WTC11 (cell line): ENCODE data around the gene PLEKHG7. TPM values are rescaled to one million over a fixed set of nuclear protein-coding genes. Genes with fewer than 3 reads are reported as not detected.

Experiments
- ATAC-seq: fragments of 200-7000 bp; cut with Tn5 transposase; 2 replicates; pipeline ENCODE4 v1.10.0; 2021; ENCODE audit warnings: mild to moderate bottlenecking, moderate library complexity
- CTCF ChIA-PET: fragments of 300-600 bp; sonication (Branson Sonifier 250); formaldehyde crosslinking; loops from one replicate; lab custom pipeline; 2021; ENCODE audit warnings: antibody characterized with exemption; lab: Charles Lee
- POLR2A ChIA-PET: fragments of 350-600 bp; sonication (Branson Sonifier 250); formaldehyde crosslinking; loops from one replicate; lab custom pipeline; 2021; ENCODE audit warnings: antibody characterized with exemption; lab: Charles Lee
- DNase-seq: peaks from one replicate; pipeline ENCODE4 v3.0.0; 2021; ENCODE audit warnings: low spot score
- H3K27ac Mint-ChIP-seq: 2 replicates; pipeline ENCODE4 v1.8.0; 2021; ENCODE audit warnings: mixed read lengths
- H3K27me3 Mint-ChIP-seq: 2 replicates; pipeline ENCODE4 v1.8.0; 2021; ENCODE audit warnings: low read depth, mild to moderate bottlenecking, moderate library complexity, mixed read lengths
- H3K36me3 Mint-ChIP-seq: 2 replicates; pipeline ENCODE4 v1.8.0; 2021; ENCODE audit warnings: mixed read lengths
- H3K4me1 Mint-ChIP-seq: 2 replicates; pipeline ENCODE4 v1.8.0; 2022; ENCODE audit warnings: mixed read lengths
- H3K4me3 Mint-ChIP-seq: 2 replicates; pipeline ENCODE4 v1.8.0; 2021; ENCODE audit warnings: mild to moderate bottlenecking, moderate library complexity, mixed read lengths
- H3K9me3 Mint-ChIP-seq: 2 replicates; pipeline ENCODE4 v1.8.0; 2021; ENCODE audit warnings: mixed read lengths
- CTCF ChIP-seq: fragments of 200-600 bp; IDR thresholded peaks from 2 replicates; pipeline ENCODE4 v1.8.0; 2022; ENCODE audit warnings: antibody characterized with exemption
- EMX1 ChIP-seq: fragments of 250-450 bp; sonication (Bioruptor Pico); IDR thresholded peaks from 2 replicates; pipeline ENCODE4 v1.8.0; 2021; ENCODE audit warnings: mild to moderate bottlenecking
- ETV6 ChIP-seq: sonication (generic); formaldehyde crosslinking; IDR thresholded peaks from 2 replicates; pipeline ENCODE4 v1.8.1; 2022; ENCODE audit warnings: mild to moderate bottlenecking, missing genetic modification reagents
- FOXJ3 ChIP-seq: sonication (generic); formaldehyde crosslinking; IDR thresholded peaks from 2 replicates; pipeline ENCODE4 v1.9.0; 2021; ENCODE audit warnings: missing genetic modification reagents, mild to moderate bottlenecking, borderline replicate concordance
- HMGA2 ChIP-seq: fragments of 250-450 bp; sonication (Bioruptor Pico); IDR thresholded peaks from 2 replicates; pipeline ENCODE4 v1.4.0; 2021; ENCODE audit warnings: mild to moderate bottlenecking, moderate library complexity
- HMGXB4 ChIP-seq: sonication (generic); formaldehyde crosslinking; IDR thresholded peaks from 2 replicates; pipeline ENCODE4 v1.8.1; 2023; ENCODE audit warnings: mild to moderate bottlenecking, moderate library complexity, missing genetic modification reagents
- IRF2 ChIP-seq: sonication (generic); formaldehyde crosslinking; IDR thresholded peaks from 2 replicates; pipeline ENCODE4 v1.8.0; 2022; ENCODE audit warnings: low read depth, missing genetic modification reagents, borderline replicate concordance
- JUN ChIP-seq: sonication (generic); formaldehyde crosslinking; IDR thresholded peaks from 2 replicates; pipeline ENCODE4 v1.8.0; 2023; ENCODE audit warnings: mild to moderate bottlenecking, missing genetic modification reagents
- MYBL2 ChIP-seq: sonication (generic); formaldehyde crosslinking; IDR thresholded peaks from 2 replicates; pipeline ENCODE4 v1.8.1; 2023; ENCODE audit warnings: mild to moderate bottlenecking, moderate library complexity, missing genetic modification reagents
- SMAD4 ChIP-seq: sonication (generic); formaldehyde crosslinking; IDR thresholded peaks from 2 replicates; pipeline ENCODE4 v1.8.0; 2022; ENCODE audit warnings: mild to moderate bottlenecking, missing genetic modification reagents
- TEAD1 ChIP-seq: sonication (generic); formaldehyde crosslinking; IDR thresholded peaks from 2 replicates; pipeline ENCODE4 v1.8.0; 2022; ENCODE audit warnings: mild to moderate bottlenecking, missing genetic modification reagents
- ZNF138 ChIP-seq: sonication (generic); formaldehyde crosslinking; conservative IDR thresholded peaks from 2 replicates; pipeline ENCODE4 v1.8.1; 2022; ENCODE audit warnings: mild to moderate bottlenecking, moderate library complexity, missing genetic modification reagents
- ZNF416 ChIP-seq: fragments of 250-450 bp; sonication (Bioruptor Pico); IDR thresholded peaks from 2 replicates; pipeline ENCODE4 v1.9.0; 2021; ENCODE audit warnings: mild to moderate bottlenecking, inconsistent platforms
- total RNA-seq: library from RNA; stranded (reverse); gene quantifications from 3 replicates; pipeline ENCODE4 v1.2.3, GENCODE V29; 2021
- TF ChIP-seq, protein P1 (sequence below): fragments of 250-450 bp; sonication (Bioruptor Pico); IDR thresholded peaks from 2 replicates; pipeline ENCODE4 v1.9.0; 2021; ENCODE audit warnings: mild to moderate bottlenecking, borderline replicate concordance
- TF ChIP-seq, protein P2 (sequence below): sonication (generic); formaldehyde crosslinking; IDR thresholded peaks from 2 replicates; pipeline ENCODE4 v1.8.0; 2022; ENCODE audit warnings: mild to moderate bottlenecking, missing genetic modification reagents

PLEKHG7 gene
- total RNA-seq, 1 experiment from 2014 or later = not detected

GRCh38 chr12:92718483-92718990, 15.7 kb downstream of the PLEKHG7 start:
- Mint-ChIP-seq H3K27me3 (no peaks in the 10 kb centered on the region), H3K4me3 (no peak overlapping the region), H3K36me3 (peaks cover under 1% of the 10 kb centered on the region; the same call in 1 of the 2 replicates), H3K4me1 (peaks cover 16% of the 10 kb centered on the region), H3K27ac (no peak overlapping the region), H3K9me3 (peaks cover 5% of the 10 kb centered on the region)
- ATAC-seq = no peak
- TF ChIP-seq MYBL2 (CRISPR knock-in tag) (no peak), SMAD4 (CRISPR knock-in tag) (no peak)
- ChIA-PET CTCF (no interaction called here), POLR2A (no interaction called here)
- DNase-seq = no peak

GRCh38 chr12:92719674-92720073, 16.9 kb downstream of the PLEKHG7 start:
- no peak overlapping the region for H3K27ac Mint-ChIP-seq
- DNase-seq (no peak), ATAC-seq (no peak)
- no peak overlapping the region for H3K4me3 Mint-ChIP-seq
- POLR2A ChIA-PET = no interaction called here
- CTCF ChIA-PET = no interaction called here
- H3K4me1 Mint-ChIP-seq = peaks cover 16% of the 10 kb centered on the region
- H3K36me3 Mint-ChIP-seq = peaks cover 6% of the 10 kb centered on the region
- TF ChIP-seq ZNF138 (CRISPR knock-in tag) = no peak
- TF ChIP-seq, protein P1, sequence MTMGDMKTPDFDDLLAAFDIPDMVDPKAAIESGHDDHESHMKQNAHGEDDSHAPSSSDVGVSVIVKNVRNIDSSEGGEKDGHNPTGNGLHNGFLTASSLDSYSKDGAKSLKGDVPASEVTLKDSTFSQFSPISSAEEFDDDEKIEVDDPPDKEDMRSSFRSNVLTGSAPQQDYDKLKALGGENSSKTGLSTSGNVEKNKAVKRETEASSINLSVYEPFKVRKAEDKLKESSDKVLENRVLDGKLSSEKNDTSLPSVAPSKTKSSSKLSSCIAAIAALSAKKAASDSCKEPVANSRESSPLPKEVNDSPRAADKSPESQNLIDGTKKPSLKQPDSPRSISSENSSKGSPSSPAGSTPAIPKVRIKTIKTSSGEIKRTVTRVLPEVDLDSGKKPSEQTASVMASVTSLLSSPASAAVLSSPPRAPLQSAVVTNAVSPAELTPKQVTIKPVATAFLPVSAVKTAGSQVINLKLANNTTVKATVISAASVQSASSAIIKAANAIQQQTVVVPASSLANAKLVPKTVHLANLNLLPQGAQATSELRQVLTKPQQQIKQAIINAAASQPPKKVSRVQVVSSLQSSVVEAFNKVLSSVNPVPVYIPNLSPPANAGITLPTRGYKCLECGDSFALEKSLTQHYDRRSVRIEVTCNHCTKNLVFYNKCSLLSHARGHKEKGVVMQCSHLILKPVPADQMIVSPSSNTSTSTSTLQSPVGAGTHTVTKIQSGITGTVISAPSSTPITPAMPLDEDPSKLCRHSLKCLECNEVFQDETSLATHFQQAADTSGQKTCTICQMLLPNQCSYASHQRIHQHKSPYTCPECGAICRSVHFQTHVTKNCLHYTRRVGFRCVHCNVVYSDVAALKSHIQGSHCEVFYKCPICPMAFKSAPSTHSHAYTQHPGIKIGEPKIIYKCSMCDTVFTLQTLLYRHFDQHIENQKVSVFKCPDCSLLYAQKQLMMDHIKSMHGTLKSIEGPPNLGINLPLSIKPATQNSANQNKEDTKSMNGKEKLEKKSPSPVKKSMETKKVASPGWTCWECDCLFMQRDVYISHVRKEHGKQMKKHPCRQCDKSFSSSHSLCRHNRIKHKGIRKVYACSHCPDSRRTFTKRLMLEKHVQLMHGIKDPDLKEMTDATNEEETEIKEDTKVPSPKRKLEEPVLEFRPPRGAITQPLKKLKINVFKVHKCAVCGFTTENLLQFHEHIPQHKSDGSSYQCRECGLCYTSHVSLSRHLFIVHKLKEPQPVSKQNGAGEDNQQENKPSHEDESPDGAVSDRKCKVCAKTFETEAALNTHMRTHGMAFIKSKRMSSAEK (CRISPR knock-in tag) = no peak
- TF ChIP-seq JUN (CRISPR knock-in tag) = no peak
- TF ChIP-seq HMGXB4 (CRISPR knock-in tag) = no peak
- no peak for TF ChIP-seq ETV6
- no peak for TF ChIP-seq ZNF416
- TF ChIP-seq CTCF = no peak
- TF ChIP-seq TEAD1 (CRISPR knock-in tag) = no peak
- peaks cover 7% of the 10 kb centered on the region for H3K9me3 Mint-ChIP-seq
- H3K27me3 Mint-ChIP-seq = no peaks in the 10 kb centered on the region

DNA sequence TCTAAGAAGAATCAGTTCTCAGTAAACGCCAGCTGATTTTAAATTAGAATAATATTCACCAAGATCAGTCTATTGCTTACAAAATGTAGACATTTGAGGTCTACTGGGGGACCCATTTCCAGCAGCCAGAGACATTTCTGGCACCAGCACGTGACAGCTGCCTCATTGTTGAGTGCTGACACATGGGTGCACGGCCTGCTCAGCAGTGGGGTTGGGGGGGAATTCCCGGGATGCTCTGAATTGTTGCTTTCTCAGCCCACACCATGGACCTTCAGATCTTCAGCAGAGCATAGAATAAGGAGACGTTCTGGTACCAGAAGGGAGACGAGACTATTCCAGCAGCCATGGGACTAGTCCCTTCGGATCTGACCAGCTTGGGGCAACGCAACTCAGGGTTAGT, 18.3 kb downstream of the PLEKHG7 start:
- TF ChIP-seq ZNF416 (no peak), IRF2 (CRISPR knock-in tag) (no peak), HMGA2 (CRISPR knock-in tag) (no peak), EMX1 (CRISPR knock-in tag) (no peak), FOXJ3 (no peak)
- TF ChIP-seq, protein P1 (CRISPR knock-in tag) = no peak
- TF ChIP-seq, protein P2, sequence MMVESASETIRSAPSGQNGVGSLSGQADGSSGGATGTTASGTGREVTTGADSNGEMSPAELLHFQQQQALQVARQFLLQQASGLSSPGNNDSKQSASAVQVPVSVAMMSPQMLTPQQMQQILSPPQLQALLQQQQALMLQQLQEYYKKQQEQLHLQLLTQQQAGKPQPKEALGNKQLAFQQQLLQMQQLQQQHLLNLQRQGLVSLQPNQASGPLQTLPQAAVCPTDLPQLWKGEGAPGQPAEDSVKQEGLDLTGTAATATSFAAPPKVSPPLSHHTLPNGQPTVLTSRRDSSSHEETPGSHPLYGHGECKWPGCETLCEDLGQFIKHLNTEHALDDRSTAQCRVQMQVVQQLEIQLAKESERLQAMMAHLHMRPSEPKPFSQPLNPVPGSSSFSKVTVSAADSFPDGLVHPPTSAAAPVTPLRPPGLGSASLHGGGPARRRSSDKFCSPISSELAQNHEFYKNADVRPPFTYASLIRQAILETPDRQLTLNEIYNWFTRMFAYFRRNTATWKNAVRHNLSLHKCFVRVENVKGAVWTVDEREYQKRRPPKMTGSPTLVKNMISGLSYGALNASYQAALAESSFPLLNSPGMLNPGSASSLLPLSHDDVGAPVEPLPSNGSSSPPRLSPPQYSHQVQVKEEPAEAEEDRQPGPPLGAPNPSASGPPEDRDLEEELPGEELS = no peak
- peaks cover 15% of the 10 kb centered on the region for H3K4me1 Mint-ChIP-seq
- CTCF ChIA-PET = no interaction called here
- DNase-seq (no peak), ATAC-seq (no peak)
- H3K4me3 Mint-ChIP-seq = no peak overlapping the region
- H3K36me3 Mint-ChIP-seq = peaks cover 13% of the 10 kb centered on the region
- no peaks in the 10 kb centered on the region for H3K27me3 Mint-ChIP-seq
- POLR2A ChIA-PET = no interaction called here
- H3K27ac Mint-ChIP-seq = no peak overlapping the region
- peaks cover 15% of the 10 kb centered on the region for H3K9me3 Mint-ChIP-seq
